Measurements from ENCODE around the gene LSAMP. TPM values are rescaled to one million over a fixed set of nuclear protein-coding genes. Genes with fewer than 3 reads are reported as not detected.

Gene LSAMP
- total and polyA plus RNA-seq, 3 donors from 2014 or later, result 3.1 to 10.3 (median 9.1) TPM

DNA sequence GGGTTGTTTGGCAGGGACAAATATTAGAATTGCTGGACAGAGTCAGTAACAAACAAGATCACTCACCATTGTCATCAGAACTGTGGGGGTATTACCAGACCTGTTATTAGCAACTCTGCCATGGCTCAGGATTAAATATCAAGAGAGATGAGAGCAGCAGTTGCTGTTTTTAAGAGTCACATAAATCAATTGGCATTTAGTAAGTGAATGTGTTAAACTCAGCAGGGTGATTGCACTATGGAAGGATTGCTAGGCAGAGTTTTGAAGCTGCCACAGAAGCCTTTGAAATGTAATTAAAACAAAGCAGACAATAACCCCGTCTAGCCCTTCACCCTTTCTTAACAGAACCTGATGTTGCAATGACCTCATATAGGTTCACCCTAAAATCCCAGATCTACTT lies 583.2 kb downstream of the LSAMP start:
- Histone ChIP-seq H3K4me3 (no peak overlapping the region), H3K9me3 (no peaks in the 10 kb centered on the region), H3K27ac (no peak overlapping the region), H3K4me1 (no peaks in the 10 kb centered on the region), H3K27me3 (no peaks in the 10 kb centered on the region), H3K36me3 (ENCODE audit: low read depth, missing control alignments) (no peaks in the 10 kb centered on the region)
- DNase-seq, result no peak
- 69 to 76% methylated on average over 1 of the region's 1 CpG for WGBS, 2 donors
- TF ChIP-seq POLR2A (IDR thresholded peaks at IDR 0.05), result no peak
- TF ChIP-seq, protein P1, sequence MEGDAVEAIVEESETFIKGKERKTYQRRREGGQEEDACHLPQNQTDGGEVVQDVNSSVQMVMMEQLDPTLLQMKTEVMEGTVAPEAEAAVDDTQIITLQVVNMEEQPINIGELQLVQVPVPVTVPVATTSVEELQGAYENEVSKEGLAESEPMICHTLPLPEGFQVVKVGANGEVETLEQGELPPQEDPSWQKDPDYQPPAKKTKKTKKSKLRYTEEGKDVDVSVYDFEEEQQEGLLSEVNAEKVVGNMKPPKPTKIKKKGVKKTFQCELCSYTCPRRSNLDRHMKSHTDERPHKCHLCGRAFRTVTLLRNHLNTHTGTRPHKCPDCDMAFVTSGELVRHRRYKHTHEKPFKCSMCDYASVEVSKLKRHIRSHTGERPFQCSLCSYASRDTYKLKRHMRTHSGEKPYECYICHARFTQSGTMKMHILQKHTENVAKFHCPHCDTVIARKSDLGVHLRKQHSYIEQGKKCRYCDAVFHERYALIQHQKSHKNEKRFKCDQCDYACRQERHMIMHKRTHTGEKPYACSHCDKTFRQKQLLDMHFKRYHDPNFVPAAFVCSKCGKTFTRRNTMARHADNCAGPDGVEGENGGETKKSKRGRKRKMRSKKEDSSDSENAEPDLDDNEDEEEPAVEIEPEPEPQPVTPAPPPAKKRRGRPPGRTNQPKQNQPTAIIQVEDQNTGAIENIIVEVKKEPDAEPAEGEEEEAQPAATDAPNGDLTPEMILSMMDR (IDR thresholded peaks at IDR 0.05), result no peak
- intact Hi-C loops (cut with DNase I; ENCODE audit: low total_unique reads), result no loop called here

DNA sequence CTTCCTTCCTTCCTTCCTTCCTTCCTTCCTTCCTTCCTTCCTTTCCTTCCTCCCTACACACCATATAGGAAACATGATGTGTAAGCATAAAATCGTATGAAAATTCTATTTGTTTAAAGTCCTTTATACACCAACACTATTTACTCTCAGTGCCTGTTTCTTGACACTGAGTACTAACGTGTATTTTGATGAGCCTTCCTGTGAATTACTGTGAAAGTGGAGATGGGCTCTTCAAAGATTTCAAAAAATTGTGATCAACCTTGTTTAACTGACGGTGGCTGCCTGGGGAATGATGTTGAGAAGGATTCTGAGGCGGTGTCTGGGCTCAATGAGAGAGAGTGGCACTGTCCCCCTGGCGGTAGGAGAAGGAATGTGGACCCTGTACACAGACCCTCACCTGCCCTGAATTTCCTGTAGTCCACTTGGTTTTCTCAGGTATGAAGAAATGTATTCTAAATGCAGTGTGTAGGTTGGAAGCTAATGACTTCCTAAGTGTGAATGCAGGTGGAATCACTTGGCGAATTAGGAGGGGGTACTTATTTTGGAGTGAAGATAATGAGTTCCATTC lies 584.0 kb downstream of the LSAMP start:
- TF ChIP-seq, protein P1 (IDR thresholded peaks at IDR 0.05), result no peak
- TF ChIP-seq POLR2A (IDR thresholded peaks at IDR 0.05), result no peak
- Histone ChIP-seq H3K27ac (no peak overlapping the region), H3K4me3 (no peak overlapping the region), H3K9me3 (no peaks in the 10 kb centered on the region), H3K4me1 (no peaks in the 10 kb centered on the region), H3K27me3 (no peaks in the 10 kb centered on the region), H3K36me3 (ENCODE audit: low read depth, missing control alignments) (no peaks in the 10 kb centered on the region)
- DNase-seq, result no peak
- intact Hi-C loops (cut with DNase I; ENCODE audit: low total_unique reads), result no loop called here
- 90 to 91% methylated on average over 6 of the region's 6 CpGs for WGBS, 2 donors

DNA sequence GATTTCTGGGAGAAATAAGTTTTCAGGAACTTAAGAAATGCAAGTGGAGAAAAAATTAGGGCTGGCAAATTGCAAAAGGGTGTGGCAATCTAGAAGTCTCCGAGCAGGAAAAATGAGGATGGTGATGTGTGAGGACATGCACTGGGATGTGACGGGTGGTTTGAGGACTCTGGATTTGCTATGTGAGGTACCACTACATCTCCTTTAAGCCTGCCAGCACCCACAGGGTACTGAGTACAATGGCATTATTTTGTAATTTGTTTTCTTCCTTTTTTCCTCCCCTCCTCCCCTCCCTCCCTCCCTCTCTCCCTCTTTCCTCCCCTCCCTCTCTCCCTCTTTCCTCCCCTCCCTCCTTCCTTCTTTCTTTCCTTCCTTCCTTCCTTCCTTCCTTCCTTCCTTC lies 584.5 kb downstream of the LSAMP start:
- Histone ChIP-seq H3K36me3 (ENCODE audit: low read depth, missing control alignments) (no peaks in the 10 kb centered on the region), H3K27ac (no peak overlapping the region), H3K4me1 (no peaks in the 10 kb centered on the region), H3K27me3 (no peaks in the 10 kb centered on the region), H3K4me3 (no peak overlapping the region), H3K9me3 (no peaks in the 10 kb centered on the region)
- intact Hi-C loops (cut with DNase I; ENCODE audit: low total_unique reads), result no loop called here
- DNase-seq, result no peak
- WGBS, 2 donors, result 92 to 95% methylated on average over 2 of the region's 2 CpGs
- TF ChIP-seq POLR2A (IDR thresholded peaks at IDR 0.05), result no peak
- TF ChIP-seq, protein P1 (IDR thresholded peaks at IDR 0.05), result no peak

DNA sequence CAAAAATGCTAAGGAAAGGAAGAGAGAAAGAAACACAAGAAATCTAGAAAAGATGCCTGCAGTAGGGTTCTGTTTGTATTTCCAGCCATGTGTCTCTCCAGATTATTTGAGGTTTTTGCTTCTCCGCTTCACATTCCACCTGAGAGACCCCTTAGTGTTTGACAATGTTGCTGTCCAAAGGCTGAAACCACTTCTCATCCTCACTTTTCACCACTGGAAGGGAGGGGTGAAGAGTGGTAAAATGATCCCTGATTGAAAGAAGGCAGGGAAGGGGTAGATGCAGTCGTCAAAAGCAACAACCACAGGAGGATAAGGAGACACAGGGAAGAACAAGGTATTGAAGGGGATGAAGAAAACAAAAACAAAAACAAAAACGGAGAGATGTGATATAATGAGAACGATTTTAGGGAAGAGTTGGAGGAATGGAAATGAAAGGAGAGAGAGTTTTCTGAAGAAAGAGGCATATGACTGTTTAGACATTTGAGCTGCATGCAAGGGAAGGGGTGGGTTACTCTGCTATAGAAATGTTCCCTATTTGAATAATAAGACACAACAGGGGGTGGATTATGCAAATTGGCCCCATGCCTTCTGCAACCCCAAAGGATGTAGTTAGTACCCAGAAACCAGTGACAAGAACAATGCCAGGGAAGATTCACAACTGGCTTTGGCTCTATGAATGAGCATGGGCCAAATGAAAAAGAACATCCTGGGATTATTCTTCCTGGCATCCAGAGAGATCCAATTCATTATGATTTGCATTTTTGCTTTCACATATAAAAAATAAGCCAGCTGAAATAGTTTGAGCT lies 586.1 kb downstream of the LSAMP start:
- Histone ChIP-seq H3K36me3 (ENCODE audit: low read depth, missing control alignments) (no peaks in the 10 kb centered on the region), H3K4me1 (no peaks in the 10 kb centered on the region), H3K9me3 (no peaks in the 10 kb centered on the region), H3K27me3 (no peaks in the 10 kb centered on the region), H3K27ac (no peak overlapping the region), H3K4me3 (no peak overlapping the region)
- no peak for DNase-seq
- 38 to 50% methylated on average over 4 of the region's 4 CpGs for WGBS, 2 donors
- TF ChIP-seq, protein P1 (IDR thresholded peaks at IDR 0.05), result no peak
- no peak for TF ChIP-seq POLR2A (IDR thresholded peaks at IDR 0.05)
- intact Hi-C loops (cut with DNase I; ENCODE audit: low total_unique reads), result no loop called here
